Lower leg skin (tissue), 3 donors: ENCODE results near the gene NEDD4L.

Experiments
- POLR2A ChIP-seq, 2 donors: fragments of 450-650 bp; IDR thresholded peaks; one replicate each; pipeline ENCODE4 v1.6.1; 2016 to 2017; ENCODE audit warnings: antibody characterized with exemption in 2 of 2, mild to moderate bottlenecking in 1 of 2, moderate library complexity in 1 of 2
- TF ChIP-seq, protein P1 (sequence below), 3 donors: fragments of 450-650 bp; IDR thresholded peaks; one replicate each; pipeline ENCODE4 v1.5.1; 2016; ENCODE audit warnings: antibody characterized with exemption in 3 of 3, mild to moderate bottlenecking in 3 of 3, moderate library complexity in 2 of 3

- TF ChIP-seq POLR2A (IDR thresholded peaks at IDR 0.05): no peak
- TF ChIP-seq, protein P1, sequence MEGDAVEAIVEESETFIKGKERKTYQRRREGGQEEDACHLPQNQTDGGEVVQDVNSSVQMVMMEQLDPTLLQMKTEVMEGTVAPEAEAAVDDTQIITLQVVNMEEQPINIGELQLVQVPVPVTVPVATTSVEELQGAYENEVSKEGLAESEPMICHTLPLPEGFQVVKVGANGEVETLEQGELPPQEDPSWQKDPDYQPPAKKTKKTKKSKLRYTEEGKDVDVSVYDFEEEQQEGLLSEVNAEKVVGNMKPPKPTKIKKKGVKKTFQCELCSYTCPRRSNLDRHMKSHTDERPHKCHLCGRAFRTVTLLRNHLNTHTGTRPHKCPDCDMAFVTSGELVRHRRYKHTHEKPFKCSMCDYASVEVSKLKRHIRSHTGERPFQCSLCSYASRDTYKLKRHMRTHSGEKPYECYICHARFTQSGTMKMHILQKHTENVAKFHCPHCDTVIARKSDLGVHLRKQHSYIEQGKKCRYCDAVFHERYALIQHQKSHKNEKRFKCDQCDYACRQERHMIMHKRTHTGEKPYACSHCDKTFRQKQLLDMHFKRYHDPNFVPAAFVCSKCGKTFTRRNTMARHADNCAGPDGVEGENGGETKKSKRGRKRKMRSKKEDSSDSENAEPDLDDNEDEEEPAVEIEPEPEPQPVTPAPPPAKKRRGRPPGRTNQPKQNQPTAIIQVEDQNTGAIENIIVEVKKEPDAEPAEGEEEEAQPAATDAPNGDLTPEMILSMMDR (IDR thresholded peaks at IDR 0.05): no peak
These were observed 388.2 kb downstream of the NEDD4L start for GRCh38 chr18:58432050-58432727.
